Fibroblast of mammary gland (primary cell): ENCODE results near the gene ZNF804B.

ENCODE experiments used
- DNase-seq: peaks from one replicate; pipeline ENCODE4 v3.0.0-alpha.2; 2010; ENCODE audit warnings: low read depth
- H3K4me3 ChIP-seq: 2 replicates; pipeline ENCODE4 v1.5.1; 2011; ENCODE audit warnings: low read depth, mild to moderate bottlenecking, low read length, moderate library complexity; ENCODE audit not compliant: control insufficient read depth
- TF ChIP-seq, protein P1 (sequence below): conservative IDR thresholded peaks from 2 replicates; pipeline ENCODE4 v1.5.1; 2011; ENCODE audit warnings: low read depth, low read length, inconsistent platforms; ENCODE audit not compliant: control insufficient read depth, insufficient read depth

ZNF804B gene

DNA sequence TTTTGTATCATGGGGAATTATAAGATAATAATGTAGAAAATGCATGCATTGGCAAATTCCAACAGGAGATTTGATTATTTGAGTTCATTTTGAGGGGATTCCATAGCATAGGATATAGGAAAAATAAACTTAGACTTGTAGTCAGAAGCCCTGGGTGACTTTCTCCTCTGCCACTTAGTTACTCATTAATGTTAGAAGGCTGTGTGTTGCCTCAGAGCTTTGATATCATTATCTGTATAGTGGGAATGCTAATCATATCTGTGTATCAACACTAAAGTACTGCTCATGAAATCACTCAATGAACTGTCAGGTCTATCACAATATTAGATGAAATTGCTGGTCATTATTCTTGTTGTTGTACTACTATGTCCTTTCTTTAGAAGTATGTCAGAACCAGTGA lies 59.1 kb downstream of the ZNF804B start:
- TF ChIP-seq, protein P1, sequence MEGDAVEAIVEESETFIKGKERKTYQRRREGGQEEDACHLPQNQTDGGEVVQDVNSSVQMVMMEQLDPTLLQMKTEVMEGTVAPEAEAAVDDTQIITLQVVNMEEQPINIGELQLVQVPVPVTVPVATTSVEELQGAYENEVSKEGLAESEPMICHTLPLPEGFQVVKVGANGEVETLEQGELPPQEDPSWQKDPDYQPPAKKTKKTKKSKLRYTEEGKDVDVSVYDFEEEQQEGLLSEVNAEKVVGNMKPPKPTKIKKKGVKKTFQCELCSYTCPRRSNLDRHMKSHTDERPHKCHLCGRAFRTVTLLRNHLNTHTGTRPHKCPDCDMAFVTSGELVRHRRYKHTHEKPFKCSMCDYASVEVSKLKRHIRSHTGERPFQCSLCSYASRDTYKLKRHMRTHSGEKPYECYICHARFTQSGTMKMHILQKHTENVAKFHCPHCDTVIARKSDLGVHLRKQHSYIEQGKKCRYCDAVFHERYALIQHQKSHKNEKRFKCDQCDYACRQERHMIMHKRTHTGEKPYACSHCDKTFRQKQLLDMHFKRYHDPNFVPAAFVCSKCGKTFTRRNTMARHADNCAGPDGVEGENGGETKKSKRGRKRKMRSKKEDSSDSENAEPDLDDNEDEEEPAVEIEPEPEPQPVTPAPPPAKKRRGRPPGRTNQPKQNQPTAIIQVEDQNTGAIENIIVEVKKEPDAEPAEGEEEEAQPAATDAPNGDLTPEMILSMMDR = no peak
- DNase-seq = no peak
- no peak overlapping the region for H3K4me3 ChIP-seq

DNA sequence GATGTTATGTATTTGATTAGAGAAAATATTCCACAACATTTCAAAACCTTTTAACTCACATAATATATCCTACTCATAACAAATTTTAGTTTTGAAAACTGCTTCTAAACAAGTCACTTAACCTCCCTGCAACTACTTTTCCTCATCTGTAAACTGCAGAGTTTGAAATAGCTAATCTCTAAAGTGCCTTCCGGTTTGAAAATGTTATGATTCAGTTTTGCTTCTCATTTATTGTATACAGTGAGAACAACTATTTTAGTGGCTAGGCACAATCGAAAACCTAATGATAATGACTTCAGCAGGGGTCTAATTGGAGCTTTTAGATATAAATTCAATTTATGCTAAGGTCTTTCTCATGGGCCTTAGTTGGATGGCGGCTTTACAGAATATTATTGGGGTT lies 66.7 kb downstream of the ZNF804B start:
- no peak overlapping the region for H3K4me3 ChIP-seq
- no peak for DNase-seq
- TF ChIP-seq, protein P1 = no peak

DNA sequence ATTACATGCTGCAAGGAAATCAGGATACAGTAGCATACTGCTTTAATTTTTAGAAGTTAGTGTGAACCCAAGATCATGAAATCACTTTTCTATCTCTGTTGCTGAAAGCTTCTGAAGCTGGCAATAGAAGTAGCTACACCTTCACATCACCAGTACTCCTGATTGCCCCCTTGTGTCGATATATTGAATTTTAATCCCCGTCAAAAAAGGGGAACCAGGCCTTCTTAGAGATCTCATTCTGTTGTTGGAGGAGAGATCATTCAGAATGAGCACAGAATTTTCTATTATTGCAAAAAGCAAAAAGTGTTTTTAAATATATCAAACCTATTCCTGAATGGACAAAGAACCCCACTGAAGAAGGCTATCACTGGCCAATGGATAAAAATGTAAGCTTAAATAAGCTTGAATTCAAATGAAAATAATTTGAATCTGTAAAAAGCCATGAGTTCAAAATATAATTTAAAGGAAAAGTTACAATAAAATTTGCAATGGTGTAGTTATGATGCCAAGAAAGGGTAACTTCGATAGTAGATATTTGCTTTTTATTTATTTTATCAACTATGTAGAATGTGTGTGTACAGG lies 75.7 kb downstream of the ZNF804B start:
- no peak overlapping the region for H3K4me3 ChIP-seq
- TF ChIP-seq, protein P1 = peak; percentile 50
- DNase-seq = peak; percentile 26

DNA sequence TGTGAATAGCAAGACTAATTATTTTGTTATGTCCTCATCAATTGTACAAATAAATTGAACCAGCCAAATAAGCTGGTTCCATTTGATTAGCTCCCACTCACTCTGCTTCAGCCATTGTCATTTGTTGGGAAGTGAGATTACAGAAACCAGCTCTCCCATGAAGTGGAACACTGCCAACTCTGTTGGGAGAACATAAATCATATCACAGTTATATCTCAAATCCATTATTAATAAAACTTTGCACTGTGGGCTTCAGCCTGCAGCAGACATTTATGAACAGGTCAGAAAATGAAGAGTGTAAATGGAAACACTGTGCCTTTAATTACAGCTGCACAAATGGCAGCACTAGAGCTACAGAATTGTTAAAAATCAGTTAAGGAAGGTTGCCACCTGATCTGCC lies 82.7 kb downstream of the ZNF804B start:
- TF ChIP-seq, protein P1 = no peak
- DNase-seq = no peak

DNA sequence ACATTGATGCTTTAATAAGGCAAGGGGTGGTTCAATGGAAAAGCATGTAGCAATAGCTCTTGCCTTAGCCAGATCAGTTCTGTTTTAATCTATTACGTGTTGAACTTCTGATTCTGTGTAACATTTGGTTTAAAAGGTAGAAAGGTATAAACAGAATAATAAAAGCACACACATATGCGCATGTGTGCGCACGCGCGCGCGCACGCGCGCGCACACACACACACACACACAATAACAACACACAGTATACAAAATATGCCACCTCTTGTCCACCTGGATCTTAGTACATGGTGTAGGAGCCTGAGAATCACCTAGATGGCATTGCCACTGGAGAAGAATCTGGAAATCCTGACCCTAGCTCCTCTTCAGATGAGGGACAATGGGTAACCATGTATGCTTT lies 85.6 kb downstream of the ZNF804B start:
- DNase-seq = no peak
- no peak overlapping the region for H3K4me3 ChIP-seq
- TF ChIP-seq, protein P1 = no peak

More for the DNA sequence above, 82.7 kb downstream of the ZNF804B start:
- no peak overlapping the region for H3K4me3 ChIP-seq

DNA sequence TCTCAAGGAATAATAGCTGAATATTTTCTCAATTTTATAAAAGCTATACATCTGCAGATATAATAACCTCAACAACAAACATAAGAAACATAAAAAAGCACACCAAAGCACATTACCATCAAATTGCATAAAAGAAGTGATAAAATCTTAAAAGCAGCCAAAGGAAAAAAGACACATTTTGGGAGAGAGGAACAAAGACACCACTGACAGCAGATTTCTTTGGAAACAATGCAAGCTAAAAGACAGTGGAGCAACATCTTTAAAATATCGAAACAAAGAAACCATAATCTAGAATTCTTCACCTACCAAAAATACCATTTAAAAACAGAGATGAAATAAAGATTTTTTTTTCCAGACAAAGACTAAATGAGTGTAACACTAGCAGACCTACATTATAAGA lies 91.7 kb downstream of the ZNF804B start:
- TF ChIP-seq, protein P1 = no peak
- DNase-seq = no peak
- no peak overlapping the region for H3K4me3 ChIP-seq

DNA sequence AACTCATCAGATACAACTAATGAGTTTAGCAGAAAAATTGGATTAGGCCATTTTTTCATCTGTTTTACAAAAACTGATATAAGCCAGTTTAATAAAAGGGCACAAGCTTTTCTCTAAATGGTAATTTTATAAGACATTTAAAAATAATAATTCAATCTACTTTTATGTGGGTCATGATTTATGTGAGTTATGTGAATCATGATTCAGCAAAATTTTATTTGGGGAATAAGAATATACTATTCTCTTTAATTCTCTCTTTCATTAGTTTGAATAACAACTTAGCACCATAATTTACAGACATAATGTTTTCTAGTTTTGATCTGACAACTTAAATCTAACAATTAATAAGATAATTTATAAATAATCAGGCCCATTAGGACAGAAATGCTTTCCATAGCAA lies 99.8 kb downstream of the ZNF804B start:
- H3K4me3 ChIP-seq = no peak overlapping the region
- no peak for DNase-seq

More for the DNA sequence above, 99.8 kb downstream of the ZNF804B start:
- TF ChIP-seq, protein P1 = no peak
